HEK293 (cell line): ENCODE measurements around the gene UCP3.

Experiments used
- CTCF ChIA-PET: fragments of 350-600 bp; formaldehyde crosslinking; extraction: SDS; loops from one replicate; lab custom pipeline; 2021; ENCODE audit warnings: antibody characterized with exemption; lab: Yijun Ruan, JAX
- POLR2A ChIA-PET: fragments of 300-600 bp; formaldehyde crosslinking; extraction: SDS; loops from one replicate; lab custom pipeline; 2020; ENCODE audit warnings: antibody characterized with exemption, inconsistent platforms; lab: Yijun Ruan, JAX
- H3K27ac ChIP-seq: fragments of 200-500 bp; sonication (Bioruptor generic); 2 replicates; pipeline ENCODE4 v1.5.1; 2014; ENCODE audit warnings: low read depth, low read length, control low read depth, inconsistent platforms; ENCODE audit errors: extremely low read depth
- H3K36me3 ChIP-seq, 2 experiments: fragments of 200-500 bp in 1 of 2; sonication (Bioruptor generic) in 1 of 2; 1 replicate in 1 of 2; 2 replicates in 1 of 2; pipeline ENCODE4 v1.5.1; 2014 to 2017; ENCODE audit warnings: inconsistent platforms in 2 of 2, low read length in 2 of 2; ENCODE audit not compliant: control insufficient read depth in 2 of 2, insufficient read depth in 1 of 2
- H3K4me1 ChIP-seq: fragments of 200-500 bp; sonication (Bioruptor generic); 2 replicates; pipeline ENCODE4 v1.5.1; 2014; ENCODE audit warnings: mild to moderate bottlenecking, low read length, inconsistent platforms; ENCODE audit not compliant: control insufficient read depth, insufficient read depth
- H3K4me3 ChIP-seq: 2 replicates; pipeline ENCODE4 v1.5.1; 2011; ENCODE audit warnings: low read depth, mild to moderate bottlenecking, control low read depth, low read length, moderate library complexity
- H3K9me3 ChIP-seq: fragments of 200-500 bp; sonication (Bioruptor generic); 2 replicates; pipeline ENCODE4 v1.5.1; 2014; ENCODE audit warnings: low read depth, low read length, inconsistent platforms; ENCODE audit not compliant: control insufficient read depth, insufficient read depth
- FEZF1 ChIP-seq: fragments of 450-650 bp; formaldehyde crosslinking; IDR thresholded peaks from 2 replicates; pipeline ENCODE4 v1.5.1; 2016; ENCODE audit warnings: missing biosample characterization, missing genetic modification characterization
- HOXC10 ChIP-seq: sonication (generic); formaldehyde crosslinking; IDR thresholded peaks from 2 replicates; pipeline ENCODE4 v1.8.1; 2023; ENCODE audit warnings: mild to moderate bottlenecking, missing genetic modification reagents
- MYNN ChIP-seq: fragments of 450-650 bp; formaldehyde crosslinking; IDR thresholded peaks from 2 replicates; pipeline ENCODE4 v1.5.1; 2016; ENCODE audit warnings: missing biosample characterization, missing genetic modification characterization, borderline replicate concordance
- PRDM2 ChIP-seq: fragments of 450-650 bp; formaldehyde crosslinking; IDR thresholded peaks from 2 replicates; pipeline ENCODE4 v1.5.1; 2016; ENCODE audit warnings: missing biosample characterization, missing genetic modification characterization, borderline replicate concordance
- SCRT1 ChIP-seq: fragments of 450-650 bp; formaldehyde crosslinking; IDR thresholded peaks from 2 replicates; pipeline ENCODE4 v1.5.1; 2016; ENCODE audit warnings: missing biosample characterization, missing genetic modification characterization, borderline replicate concordance
- ZBTB26 ChIP-seq: fragments of 450-650 bp; formaldehyde crosslinking; optimal IDR thresholded peaks from 2 replicates; pipeline ENCODE3; 2016; ENCODE audit warnings: missing biosample characterization, mild to moderate bottlenecking, missing genetic modification characterization
- ZBTB44 ChIP-seq: fragments of 450-650 bp; IDR thresholded peaks from 2 replicates; pipeline ENCODE4 v1.5.1; 2018; ENCODE audit warnings: missing biosample characterization, mild to moderate bottlenecking, missing genetic modification characterization
- ZEB2 ChIP-seq: fragments of 450-650 bp; formaldehyde crosslinking; IDR thresholded peaks from 2 replicates; pipeline ENCODE4 v1.5.1; 2016; ENCODE audit warnings: missing biosample characterization, missing genetic modification characterization
- ZNF155 ChIP-seq: fragments of 450-650 bp; formaldehyde crosslinking; IDR thresholded peaks from 2 replicates; pipeline ENCODE4 v1.5.1; 2016; ENCODE audit warnings: missing biosample characterization, missing genetic modification characterization
- ZNF24 ChIP-seq: fragments of 450-650 bp; formaldehyde crosslinking; IDR thresholded peaks from 2 replicates; pipeline ENCODE4 v1.5.1; 2016; ENCODE audit warnings: missing biosample characterization, missing genetic modification characterization
- ZNF366 ChIP-seq: fragments of 450-650 bp; formaldehyde crosslinking; conservative IDR thresholded peaks from 2 replicates; pipeline ENCODE4 v1.5.1; 2016; ENCODE audit warnings: missing biosample characterization, missing genetic modification characterization
- ZNF426 ChIP-seq: fragments of 450-650 bp; formaldehyde crosslinking; IDR thresholded peaks from 2 replicates; pipeline ENCODE4 v1.5.1; 2017; ENCODE audit warnings: missing biosample characterization, missing genetic modification characterization, mild to moderate bottlenecking, inconsistent platforms, moderate library complexity
- ZNF514 ChIP-seq: fragments of 450-650 bp; formaldehyde crosslinking; IDR thresholded peaks from 2 replicates; pipeline ENCODE4 v1.5.1; 2016; ENCODE audit warnings: missing biosample characterization, missing genetic modification characterization
- ZNF561 ChIP-seq: fragments of 450-650 bp; IDR thresholded peaks from 2 replicates; pipeline ENCODE4 v1.5.1; 2018; ENCODE audit warnings: missing biosample characterization, missing genetic modification characterization, borderline replicate concordance
- ZNF571 ChIP-seq: fragments of 450-650 bp; formaldehyde crosslinking; IDR thresholded peaks from 2 replicates; pipeline ENCODE4 v1.5.0; 2017; ENCODE audit warnings: missing biosample characterization, missing genetic modification characterization
- ZNF654 ChIP-seq: fragments of 450-650 bp; formaldehyde crosslinking; IDR thresholded peaks from 2 replicates; pipeline ENCODE4 v1.5.1; 2016; ENCODE audit warnings: low read depth, missing biosample characterization, missing genetic modification characterization
- ZNF776 ChIP-seq: fragments of 450-650 bp; formaldehyde crosslinking; IDR thresholded peaks from 2 replicates; pipeline ENCODE4 v1.5.0; 2017; ENCODE audit warnings: missing biosample characterization, missing genetic modification characterization, borderline replicate concordance

UCP3 gene

GRCh38 chr11:73975479-73975757, 33.5 kb downstream of the UCP3 start (continued):
- TF ChIP-seq PRDM2 (no peak), ZNF776 (tag by site-specific recombination) (no peak), ZNF426 (tag by site-specific recombination) (no peak), ZEB2 (tag by site-specific recombination) (no peak)

GRCh38 chr11:73974604-73975478, 34.0 kb downstream of the UCP3 start:
- CTCF ChIA-PET, result no interaction called here

GRCh38 chr11:73972620-73973449, 36.0 kb downstream of the UCP3 start:
- CTCF ChIA-PET, result interaction anchor here (0.6 kb wide), 2 partner anchors 93 to 353 kb away, joined by 3 to 4 read pairs; no protein-coding TSS in a partner anchor
- Histone ChIP-seq H3K27ac (no peak overlapping the region), H3K4me3 (no peak overlapping the region), H3K36me3 (peaks cover 0 to 41% of the 10 kb centered on the region in 2 experiments; a peak in 1 of 3 replicates), H3K9me3 (no peaks in the 10 kb centered on the region), H3K4me1 (no peaks in the 10 kb centered on the region)
- TF ChIP-seq FEZF1 (tag by site-specific recombination) (no peak), ZNF561 (tag by site-specific recombination) (no peak), SCRT1 (tag by site-specific recombination) (no peak), ZBTB44 (tag by site-specific recombination) (no peak), ZNF654 (tag by site-specific recombination) (no peak), HOXC10 (no peak)
- POLR2A ChIA-PET, result interaction anchor here (0.7 to 1.7 kb wide), 2 partner anchors 10 to 177 kb away, joined by 3 to 7 read pairs; partner anchors contain the start of gene UCP2

More at GRCh38 chr11:73974604-73975478, 34.0 kb downstream of the UCP3 start:
- POLR2A ChIA-PET, result no interaction called here
- Histone ChIP-seq H3K36me3 (peaks cover 0 to 60% of the 10 kb centered on the region in 2 experiments; a peak in 1 of 3 replicates), H3K4me3 (no peak overlapping the region), H3K9me3 (no peaks in the 10 kb centered on the region), H3K27ac (no peak overlapping the region), H3K4me1 (no peaks in the 10 kb centered on the region)
- TF ChIP-seq ZNF24 (no peak), ZBTB26 (tag by site-specific recombination) (no peak), ZNF155 (tag by site-specific recombination) (no peak), ZNF366 (tag by site-specific recombination) (peak; percentile 63), ZNF571 (tag by site-specific recombination) (no peak), ZNF514 (tag by site-specific recombination) (no peak), MYNN (tag by site-specific recombination) (no peak)
